Measurements from ENCODE around the gene APBA2.

APBA2 gene

GRCh38 chr15:28946803-28947202, 61.0 kb downstream of the APBA2 start:
- no peak for DNase-seq (ENCODE audit: extremely low read depth, low read depth)
- no peak for TF ChIP-seq CTCF (IDR thresholded peaks at IDR 0.05; ENCODE audit: low read depth, low read length)

- DNase-seq (ENCODE audit: extremely low read depth, low read depth): no peak
- TF ChIP-seq CTCF (IDR thresholded peaks at IDR 0.05; ENCODE audit: low read depth, low read length): no peak
Measured at GRCh38 chr15:28947221-28947674, 61.5 kb downstream of the APBA2 start.

DNA sequence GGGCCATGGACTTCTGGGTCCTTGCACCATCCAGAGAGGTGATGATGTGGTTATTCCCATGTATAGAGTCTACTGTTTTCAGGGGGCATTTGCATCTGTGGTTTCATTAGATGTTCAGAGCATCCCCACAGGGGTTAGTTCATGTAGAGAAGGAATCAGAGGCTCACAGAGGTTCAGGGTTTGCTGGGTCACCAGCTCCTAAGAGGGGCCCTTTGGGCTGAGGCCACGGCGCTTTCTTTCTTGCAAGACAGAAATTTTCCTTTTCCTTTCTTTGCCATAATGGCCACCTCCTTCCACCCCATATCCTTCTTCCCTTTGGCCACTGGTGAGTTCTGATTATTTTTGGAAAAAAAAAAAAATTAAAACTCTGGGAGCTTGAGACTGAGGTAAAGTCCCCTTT, 62.3 kb downstream of the APBA2 start:
- DNase-seq (ENCODE audit: extremely low read depth, low read depth): no peak
- TF ChIP-seq CTCF (IDR thresholded peaks at IDR 0.05; ENCODE audit: low read depth, low read length): no peak

DNA sequence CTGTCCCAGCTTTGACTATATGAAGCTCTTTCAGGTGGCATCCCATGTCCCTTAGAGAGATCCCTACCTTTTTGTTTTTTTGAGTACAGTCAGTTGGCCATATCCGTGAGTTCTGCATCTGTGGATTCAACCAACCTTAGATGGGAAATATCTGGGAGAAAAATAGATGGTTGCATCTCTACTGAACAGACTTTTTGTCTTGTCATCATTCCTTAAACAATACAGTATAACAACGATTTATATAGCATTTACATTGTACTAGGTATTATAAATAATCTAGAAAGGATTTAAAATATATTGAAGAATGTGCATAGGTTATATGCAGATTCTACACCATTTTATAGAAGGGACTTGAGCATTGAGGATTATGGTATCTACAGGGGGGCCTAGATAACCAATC, 65.1 kb downstream of the APBA2 start:
- DNase-seq (ENCODE audit: extremely low read depth, low read depth): no peak
- TF ChIP-seq CTCF (IDR thresholded peaks at IDR 0.05; ENCODE audit: low read depth, low read length): no peak

DNA sequence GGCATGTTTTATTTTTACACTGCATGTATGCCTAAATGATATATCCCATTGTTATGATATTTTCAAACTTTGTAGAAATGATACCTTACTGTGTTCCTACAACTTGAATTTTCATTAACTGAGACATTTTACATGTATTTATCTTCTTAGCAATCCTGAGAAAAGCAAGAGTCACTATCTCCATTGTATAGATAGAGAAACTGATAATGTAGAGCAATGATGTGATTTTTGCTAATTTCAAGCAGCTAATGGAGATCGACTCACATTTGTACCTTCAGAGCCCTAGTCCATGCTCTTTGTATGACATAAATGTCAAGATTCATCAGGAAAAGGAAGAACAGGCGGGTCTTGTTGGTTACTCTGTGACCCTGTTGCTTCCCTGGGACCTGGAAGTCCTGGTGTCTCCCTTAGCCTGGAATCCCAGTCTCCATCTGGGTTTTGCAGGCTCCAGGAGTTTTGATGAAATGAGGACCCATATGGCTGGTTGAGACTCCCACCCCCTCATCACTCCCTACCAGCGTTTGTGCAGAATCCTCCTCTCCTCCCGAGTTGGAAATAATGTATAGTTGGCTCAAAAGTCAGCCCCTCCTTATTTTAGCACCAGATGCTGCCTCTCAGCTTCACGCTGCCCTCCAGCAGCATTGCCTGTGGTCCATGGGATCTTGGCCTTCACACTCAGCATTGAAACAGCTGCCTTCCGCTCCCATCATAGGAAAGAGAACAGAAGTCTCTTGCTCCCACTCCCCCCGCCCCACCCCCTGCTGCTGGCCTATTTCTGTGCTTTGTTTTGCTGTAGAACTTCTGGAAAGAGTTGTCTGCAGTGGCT, 67.1 kb downstream of the APBA2 start:
- no peak for TF ChIP-seq CTCF (IDR thresholded peaks at IDR 0.05; ENCODE audit: low read depth, low read length)
- no peak for DNase-seq (ENCODE audit: extremely low read depth, low read depth)

DNA sequence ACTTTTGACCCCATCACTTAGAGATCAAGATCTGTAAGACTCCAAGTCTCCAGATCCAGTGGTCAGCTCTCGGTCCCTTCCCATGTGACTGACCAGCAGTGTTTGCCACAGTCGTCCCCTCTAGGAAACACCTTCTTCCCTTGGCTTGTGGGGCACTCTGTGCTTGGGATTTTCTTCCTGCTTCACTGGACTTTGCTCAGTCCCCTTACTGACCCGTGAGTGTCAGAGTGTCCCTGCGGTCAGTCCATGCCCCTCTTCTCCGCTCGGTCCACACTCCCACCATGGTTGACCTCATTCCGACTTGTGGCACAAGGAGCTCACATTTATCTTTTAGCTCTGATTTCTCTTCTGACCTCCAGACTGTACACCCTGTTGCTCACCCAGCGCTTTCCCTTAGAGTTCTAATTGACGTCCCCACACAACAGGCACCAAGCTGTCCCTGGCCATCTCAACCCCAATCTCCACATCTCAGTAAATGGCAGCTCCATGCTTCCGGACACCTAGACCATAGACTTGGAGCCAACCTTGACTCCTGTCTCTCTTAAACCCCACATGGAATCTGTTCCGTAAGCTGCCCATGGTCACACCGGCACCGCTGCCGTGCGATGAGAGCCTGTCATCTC, 67.9 kb downstream of the APBA2 start:
- TF ChIP-seq CTCF (IDR thresholded peaks at IDR 0.05; ENCODE audit: low read depth, low read length): no peak
- no peak for DNase-seq (ENCODE audit: extremely low read depth, low read depth)

GRCh38 chr15:28954466-28955159, 68.8 kb downstream of the APBA2 start:
- DNase-seq (ENCODE audit: extremely low read depth, low read depth): no peak
- TF ChIP-seq CTCF (IDR thresholded peaks at IDR 0.05; ENCODE audit: low read depth, low read length): no peak

Measured in AG09319 (cell line).